Lower lobe of right lung (tissue), 2 donors: Measurements from ENCODE around the gene KATNAL1. TPM values are rescaled to one million over a fixed set of nuclear protein-coding genes. Genes with fewer than 3 reads are reported as not detected.

Source experiments
- ATAC-seq, 2 donors: fragments of 200-7000 bp; cut with Tn5 transposase; one replicate each; pipeline ENCODE4 v1.9.1; 2020 to 2022; ENCODE audit warnings: mild to moderate bottlenecking in 2 of 2, moderate library complexity in 2 of 2
- DNase-seq: peaks from one replicate; pipeline ENCODE4 v3.0.0-alpha.2; 2020
- H3K27ac ChIP-seq: fragments of 200-600 bp; one replicate; pipeline ENCODE4 v1.8.0; 2022
- H3K27me3 ChIP-seq: fragments of 200-600 bp; one replicate; pipeline ENCODE4 v1.8.0; 2022; ENCODE audit warnings: low read depth
- H3K36me3 ChIP-seq: fragments of 200-600 bp; one replicate; pipeline ENCODE4 v1.8.0; 2022; ENCODE audit warnings: mild to moderate bottlenecking
- H3K4me1 ChIP-seq: fragments of 200-600 bp; one replicate; pipeline ENCODE4 v1.8.0; 2022
- H3K4me3 ChIP-seq: fragments of 200-600 bp; one replicate; pipeline ENCODE4 v1.8.0; 2022; ENCODE audit warnings: mild to moderate bottlenecking
- H3K9me3 ChIP-seq: fragments of 200-600 bp; one replicate; pipeline ENCODE4 v1.8.0; 2022
- CTCF ChIP-seq: fragments of 200-600 bp; IDR thresholded peaks from one replicate; pipeline ENCODE4 v1.8.0; 2022; ENCODE audit warnings: antibody characterized with exemption, mild to moderate bottlenecking
- intact Hi-C: fragments of 100-400 bp; cut with DNase I; formaldehyde crosslinking; loops from one replicate; pipeline ENCODE4 v1.11.0; 2022
- total RNA-seq: library from RNA; stranded (reverse); fragmentation: NEBNext Ultra II Directional; extraction: Animal tissue kit (Norgen Biotek cat#: 25700); gene quantifications from one replicate; pipeline ENCODE4 v1.2.1, GENCODE V29; 2021
- donor health status: DM: no; HTN: yes; CAD: no; lungs with severe emphysema.

Gene KATNAL1
- total RNA-seq, 1 donor from 2014 or later = 18.4 TPM

- Histone ChIP-seq H3K4me3 (no peak overlapping the region), H3K27me3 (no peaks in the 10 kb centered on the region), H3K4me1 (no peaks in the 10 kb centered on the region), H3K36me3 (peaks cover 12% of the 10 kb centered on the region), H3K27ac (no peak overlapping the region), H3K9me3 (no peaks in the 10 kb centered on the region)
- ATAC-seq = no peak
- DNase-seq = no peak
- no peak for TF ChIP-seq CTCF
- intact Hi-C loops = no loop called here
Measured at GRCh38 chr13:30222254-30222653, 85.1 kb downstream of the KATNAL1 start.

GRCh38 chr13:30216111-30216510 lies 91.2 kb downstream of the KATNAL1 start:
- H3K9me3 ChIP-seq = no peaks in the 10 kb centered on the region
- DNase-seq (no peak), ATAC-seq (no peak)
- no peak overlapping the region for H3K27ac ChIP-seq
- no peaks in the 10 kb centered on the region for H3K4me1 ChIP-seq
- TF ChIP-seq CTCF = no peak
- no peak overlapping the region for H3K4me3 ChIP-seq
- H3K27me3 ChIP-seq = no peaks in the 10 kb centered on the region
- intact Hi-C loops = no loop called here
- no peaks in the 10 kb centered on the region for H3K36me3 ChIP-seq

- DNase-seq (no peak), ATAC-seq (no peak)
- peaks cover 22% of the 10 kb centered on the region for H3K36me3 ChIP-seq
- no peak overlapping the region for H3K4me3 ChIP-seq
- H3K27me3 ChIP-seq = no peaks in the 10 kb centered on the region
- no peak for TF ChIP-seq CTCF
- no peak overlapping the region for H3K27ac ChIP-seq
- intact Hi-C loops = no loop called here
- no peaks in the 10 kb centered on the region for H3K9me3 ChIP-seq
- no peaks in the 10 kb centered on the region for H3K4me1 ChIP-seq
Measured at GRCh38 chr13:30212256-30212655, 95.1 kb downstream of the KATNAL1 start.

- H3K4me1 ChIP-seq = no peaks in the 10 kb centered on the region
- peaks cover 23% of the 10 kb centered on the region for H3K36me3 ChIP-seq
- intact Hi-C loops = no loop called here
- no peak overlapping the region for H3K4me3 ChIP-seq
- no peak for ATAC-seq
- no peak for DNase-seq
- no peak for TF ChIP-seq CTCF
- no peaks in the 10 kb centered on the region for H3K9me3 ChIP-seq
- no peak overlapping the region for H3K27ac ChIP-seq
- H3K27me3 ChIP-seq = no peaks in the 10 kb centered on the region
Measured at GRCh38 chr13:30211745-30212144, 95.6 kb downstream of the KATNAL1 start.

GRCh38 chr13:30204564-30204963 lies 102.8 kb downstream of the KATNAL1 start:
- intact Hi-C loops = no loop called here
- H3K36me3 ChIP-seq = peaks cover 23% of the 10 kb centered on the region
- no peaks in the 10 kb centered on the region for H3K9me3 ChIP-seq
- no peak overlapping the region for H3K4me3 ChIP-seq
- H3K27ac ChIP-seq = no peak overlapping the region
- DNase-seq = no peak
- TF ChIP-seq CTCF = no peak
- no peak for ATAC-seq
- H3K27me3 ChIP-seq = no peaks in the 10 kb centered on the region
- no peaks in the 10 kb centered on the region for H3K4me1 ChIP-seq

GRCh38 chr13:30196025-30196424 lies 111.3 kb downstream of the KATNAL1 start:
- H3K27me3 ChIP-seq = no peaks in the 10 kb centered on the region
- no peak overlapping the region for H3K4me3 ChIP-seq
- H3K27ac ChIP-seq = no peak overlapping the region
- intact Hi-C loops = no loop called here
- ATAC-seq (no peak), DNase-seq (no peak)
- no peaks in the 10 kb centered on the region for H3K36me3 ChIP-seq
- no peak for TF ChIP-seq CTCF
- no peaks in the 10 kb centered on the region for H3K4me1 ChIP-seq
- no peaks in the 10 kb centered on the region for H3K9me3 ChIP-seq
